ENCODE measurements around the gene MKI67. TPM values are rescaled to one million over a fixed set of nuclear protein-coding genes. Genes with fewer than 3 reads are reported as not detected.

MKI67 gene
- total and polyA plus RNA-seq, 2 donors (not counting 1 experiment from before 2014, with no cell fraction given): 0.36 to 0.47 TPM

- ATAC-seq (ENCODE audit: low read depth) (no peak), DNase-seq (no peak)
- no peaks in the 10 kb centered on the region for H3K79me2 ChIP-seq (ENCODE audit: control insufficient read depth, insufficient read depth, low read length)
- no peak overlapping the region for H3K4me2 ChIP-seq (replicated peaks; ENCODE audit: low read depth, low read length, poor library complexity, severe bottlenecking)
- no peak overlapping the region for H3K9ac ChIP-seq (ENCODE audit: low read length)
- Mint-ChIP-seq H3K27me3 (no peaks in the 10 kb centered on the region), H3K4me3 (no peak overlapping the region), H3K9me3 (ENCODE audit: insufficient read depth) (no peaks in the 10 kb centered on the region), H3K27ac (no peak overlapping the region), H3K4me1 (no peaks in the 10 kb centered on the region)
- ChIA-PET CTCF (interaction anchor here (1.0 to 3.0 kb wide), 3 partner anchors 13 to 67 kb away, joined by 4 to 11 read pairs (median 4); no protein-coding TSS in a partner anchor), POLR2A (no interaction called here)
- H3K9me3 ChIP-seq (ENCODE audit: control extremely low read depth in 1 of 3, control insufficient read depth in 2 of 3, insufficient read depth in 1 of 3, low read length in 2 of 3): no peaks in the 10 kb centered on the region
- intact Hi-C loops (cut with micrococcal nuclease): no loop called here
- H3K4me1 ChIP-seq (ENCODE audit: control insufficient read depth in 2 of 2, insufficient read depth in 2 of 2, low read length in 2 of 2): no peaks in the 10 kb centered on the region
- no peaks in the 10 kb centered on the region for H4K20me1 ChIP-seq (ENCODE audit: control insufficient read depth, insufficient read depth, low read length, poor library complexity, severe bottlenecking)
- no peak overlapping the region for H3K27ac ChIP-seq (ENCODE audit: low read length in 2 of 2)
- no peak overlapping the region for H2AFZ ChIP-seq (ENCODE audit: insufficient read depth, low read depth, low read length, poor library complexity, severe bottlenecking)
- no peak overlapping the region for H3K4me3 ChIP-seq (ENCODE audit: control extremely low read depth in 1 of 5, extremely low read depth in 1 of 5, insufficient read depth in 1 of 5, low read depth in 2 of 5, low read length in 4 of 5)
- peaks cover 0 to 33% of the 10 kb centered on the region in 2 experiments for H3K36me3 ChIP-seq (replicated peaks in 1 of 2; ENCODE audit: control extremely low read depth in 1 of 2, control insufficient read depth in 1 of 2, extremely low read depth in 1 of 2, insufficient read depth in 2 of 2, low read length in 1 of 2)
- TF ChIP-seq CTCF (IDR thresholded peaks at IDR 0.05) (no peak), EZH2 (IDR thresholded peaks at IDR 0.05; ENCODE audit: borderline replicate concordance, insufficient read depth, low read depth, low read length, poor library complexity, severe bottlenecking) (no peak)
- WGBS (ENCODE audit: insufficient coverage): no CpG with 5 or more reads among the region's 3 CpGs
- no peaks in the 10 kb centered on the region for H3K27me3 ChIP-seq (replicated peaks in 1 of 4; ENCODE audit: control extremely low read depth in 1 of 4, control insufficient read depth in 3 of 4, insufficient read depth in 4 of 4, low read length in 3 of 4)
These were observed 44.5 kb downstream of the MKI67 start for GRCh38 chr10:128081720-128082119.

- no peaks in the 10 kb centered on the region for H3K9me3 ChIP-seq (ENCODE audit: control extremely low read depth in 1 of 3, control insufficient read depth in 2 of 3, insufficient read depth in 1 of 3, low read length in 2 of 3)
- H3K27ac Mint-ChIP-seq: no peak overlapping the region
- H2AFZ ChIP-seq (ENCODE audit: insufficient read depth, low read depth, low read length, poor library complexity, severe bottlenecking): no peak overlapping the region
- H3K4me1 ChIP-seq (ENCODE audit: control insufficient read depth in 2 of 2, insufficient read depth in 2 of 2, low read length in 2 of 2): no peaks in the 10 kb centered on the region
- intact Hi-C loops (cut with micrococcal nuclease): no loop called here
- no peaks in the 10 kb centered on the region for H3K27me3 Mint-ChIP-seq
- CTCF ChIA-PET: interaction anchor here (1.0 to 3.0 kb wide), 5 partner anchors 12 to 175 kb away, joined by 3 to 11 read pairs (median 4); partner anchors contain the start of gene PTPRE
- peaks cover 1 to 34% of the 10 kb centered on the region in 2 experiments for H3K36me3 ChIP-seq (replicated peaks in 1 of 2; ENCODE audit: control extremely low read depth in 1 of 2, control insufficient read depth in 1 of 2, extremely low read depth in 1 of 2, insufficient read depth in 2 of 2, low read length in 1 of 2)
- ATAC-seq (ENCODE audit: low read depth) (no peak), DNase-seq (no peak)
- H3K4me1 Mint-ChIP-seq: no peaks in the 10 kb centered on the region
- POLR2A ChIA-PET: no interaction called here
- WGBS (ENCODE audit: insufficient coverage): 100% methylated on average over 1 of the region's 4 CpGs
- no peaks in the 10 kb centered on the region for H4K20me1 ChIP-seq (ENCODE audit: control insufficient read depth, insufficient read depth, low read length, poor library complexity, severe bottlenecking)
- H3K27me3 ChIP-seq (replicated peaks in 1 of 4; ENCODE audit: control extremely low read depth in 1 of 4, control insufficient read depth in 3 of 4, insufficient read depth in 4 of 4, low read length in 3 of 4): no peaks in the 10 kb centered on the region
- TF ChIP-seq EZH2 (IDR thresholded peaks at IDR 0.05; ENCODE audit: borderline replicate concordance, insufficient read depth, low read depth, low read length, poor library complexity, severe bottlenecking): no peak
- no peak for TF ChIP-seq CTCF (IDR thresholded peaks at IDR 0.05)
- H3K4me2 ChIP-seq (replicated peaks; ENCODE audit: low read depth, low read length, poor library complexity, severe bottlenecking): no peak overlapping the region
- no peak overlapping the region for H3K9ac ChIP-seq (ENCODE audit: low read length)
- no peak overlapping the region for H3K4me3 ChIP-seq (ENCODE audit: control extremely low read depth in 1 of 5, extremely low read depth in 1 of 5, insufficient read depth in 1 of 5, low read depth in 2 of 5, low read length in 4 of 5)
- H3K4me3 Mint-ChIP-seq: no peak overlapping the region
- no peaks in the 10 kb centered on the region for H3K9me3 Mint-ChIP-seq (ENCODE audit: insufficient read depth)
- H3K79me2 ChIP-seq (ENCODE audit: control insufficient read depth, insufficient read depth, low read length): no peaks in the 10 kb centered on the region
- H3K27ac ChIP-seq (ENCODE audit: low read length in 2 of 2): no peak overlapping the region
These were observed 45.0 kb downstream of the MKI67 start for GRCh38 chr10:128081222-128081621.

All from B cell (primary cell).